B cell (primary cell): ENCODE results near the gene VSTM2B. TPM values are rescaled to one million over a fixed set of nuclear protein-coding genes. Genes with fewer than 3 reads are reported as not detected.

Source experiments
- ATAC-seq: fragments of 200-7000 bp; cut with Tn5 transposase; one replicate; pipeline ENCODE4 v1.10.0; 2021; ENCODE audit warnings: low read depth, mild to moderate bottlenecking, moderate number of reproducible peaks, moderate library complexity
- CTCF ChIA-PET: fragments of 350-600 bp; sonication (Branson Sonifier 250); formaldehyde crosslinking; loops from one replicate; lab custom pipeline; 2021; ENCODE audit warnings: antibody characterized with exemption, inconsistent platforms; lab: Charles Lee
- POLR2A ChIA-PET: fragments of 350-600 bp; sonication (Branson Sonifier 250); formaldehyde crosslinking; loops from one replicate; lab custom pipeline; 2021; ENCODE audit warnings: antibody characterized with exemption; lab: Charles Lee
- DNase-seq: peaks from one replicate; pipeline ENCODE4 v3.0.0; 2013
- H2AFZ ChIP-seq: 2 replicates; pipeline ENCODE4 v1.6.1; 2012; ENCODE audit warnings: mild to moderate bottlenecking, low read depth, low read length; ENCODE audit not compliant: insufficient read depth, poor library complexity, severe bottlenecking
- H3K27ac ChIP-seq, 2 donors: 1 replicate in 1 of 2; 2 replicates in 1 of 2; pipeline ENCODE4 v1.5.1; 2012 to 2013; ENCODE audit warnings: low read length in 2 of 2, mild to moderate bottlenecking in 2 of 2, moderate library complexity in 1 of 2
- H3K27me3 ChIP-seq, 4 experiments: fragments of 200-600 bp in 1 of 4; sonication (generic) in 1 of 4; replicated peaks in 1 of 4; 1 replicate in 2 of 4; 2 replicates in 2 of 4; pipeline versions ENCODE4 v1.6.1 to v1.7.0; 2013 to 2016; ENCODE audit warnings: low read length in 3 of 4, mild to moderate bottlenecking in 2 of 4, mixed read lengths in 1 of 4, moderate library complexity in 1 of 4; ENCODE audit not compliant: insufficient read depth in 4 of 4, control insufficient read depth in 3 of 4; ENCODE audit errors: control extremely low read depth in 1 of 4
- H3K36me3 ChIP-seq, 2 experiments: replicated peaks in 1 of 2; 1 replicate in 1 of 2; 2 replicates in 1 of 2; pipeline versions ENCODE4 v1.6.1 to v1.7.1; 2013; ENCODE audit warnings: low read length in 1 of 2; ENCODE audit not compliant: insufficient read depth in 2 of 2, control insufficient read depth in 1 of 2; ENCODE audit errors: control extremely low read depth in 1 of 2, extremely low read depth in 1 of 2
- H3K4me1 ChIP-seq, 2 donors: fragments of 200-600 bp in 1 of 2; sonication (generic) in 1 of 2; 1 replicate in 1 of 2; 2 replicates in 1 of 2; pipeline versions ENCODE4 v1.5.1 to v1.6.1; 2013 to 2017; ENCODE audit warnings: low read length in 2 of 2; ENCODE audit not compliant: control insufficient read depth in 2 of 2, insufficient read depth in 2 of 2
- H3K4me2 ChIP-seq: replicated peaks from 2 replicates; pipeline ENCODE3; 2012; ENCODE audit warnings: mild to moderate bottlenecking, low read depth, low read length; ENCODE audit not compliant: poor library complexity, severe bottlenecking
- H3K4me3 ChIP-seq, 5 experiments: fragments of 200-600 bp in 1 of 5; sonication (generic) in 1 of 5; 1 replicate in 3 of 5; 2 replicates in 2 of 5; pipeline versions ENCODE4 v1.5.1 to v1.7.0; 2011 to 2016; ENCODE audit warnings: low read length in 4 of 5, mild to moderate bottlenecking in 4 of 5, low read depth in 2 of 5, control low read depth in 1 of 5, moderate library complexity in 1 of 5; ENCODE audit not compliant: insufficient read depth in 1 of 5; ENCODE audit errors: control extremely low read depth in 1 of 5, extremely low read depth in 1 of 5
- H3K79me2 ChIP-seq: fragments of 200-600 bp; sonication (generic); one replicate; pipeline ENCODE4 v1.6.0; 2016; ENCODE audit warnings: low read length; ENCODE audit not compliant: control insufficient read depth, insufficient read depth
- H3K9ac ChIP-seq: fragments of 200-600 bp; sonication (generic); 2 replicates; pipeline ENCODE4 v1.6.1; 2017; ENCODE audit warnings: mild to moderate bottlenecking, low read length, moderate library complexity
- H3K9me3 ChIP-seq, 3 donors: one replicate each; pipeline versions ENCODE4 v1.6.1 to v1.7.1; 2013; ENCODE audit warnings: low read length in 2 of 3; ENCODE audit not compliant: control insufficient read depth in 2 of 3, insufficient read depth in 1 of 3; ENCODE audit errors: control extremely low read depth in 1 of 3
- H4K20me1 ChIP-seq: 2 replicates; pipeline ENCODE4 v1.6.0; 2012; ENCODE audit warnings: mild to moderate bottlenecking, low read length; ENCODE audit not compliant: insufficient read depth, control insufficient read depth, poor library complexity, severe bottlenecking
- H3K27ac Mint-ChIP-seq: one replicate; pipeline ENCODE4 v1.8.0; 2021; ENCODE audit warnings: mixed read lengths
- H3K27me3 Mint-ChIP-seq: one replicate; pipeline ENCODE4 v1.8.0; 2021; ENCODE audit warnings: mixed read lengths
- H3K4me1 Mint-ChIP-seq: one replicate; pipeline ENCODE4 v1.8.0; 2021; ENCODE audit warnings: mixed read lengths
- H3K4me3 Mint-ChIP-seq: one replicate; pipeline ENCODE4 v1.8.0; 2021; ENCODE audit warnings: mixed read lengths
- H3K9me3 Mint-ChIP-seq: one replicate; pipeline ENCODE4 v1.8.0; 2022; ENCODE audit warnings: mixed read lengths; ENCODE audit not compliant: insufficient read depth
- EZH2 ChIP-seq: IDR thresholded peaks from 2 replicates; pipeline ENCODE4 v1.6.1; 2012; ENCODE audit warnings: borderline replicate concordance, low read depth, mild to moderate bottlenecking, moderate library complexity, low read length; ENCODE audit not compliant: insufficient read depth, poor library complexity, severe bottlenecking
- WGBS: methylation state at CpG from one replicate; pipeline ENCODE4 v1.1.5; 2013; ENCODE audit warnings: missing lambda C conversion rate; ENCODE audit not compliant: insufficient coverage; 5-methylcytosine and 5-hydroxymethylcytosine counted together
- intact Hi-C: fragments of 100-400 bp; cut with micrococcal nuclease; formaldehyde crosslinking; loops from one replicate; pipeline ENCODE4 v1.10.0; 2022
- polyA plus RNA-seq: library from polyadenylated mRNA; depleted of rRNA; stranded (reverse); fragments of >200 nt; gene quantifications from 2 replicates; pipeline ENCODE4 v1.2.3, GENCODE V29; 2012
- total RNA-seq, 2 donors: library from RNA; stranded (reverse); fragments of 120-200 nt in 1 of 2; gene quantifications; 1 replicate in 1 of 2; 2 replicates in 1 of 2; pipeline versions ENCODE4 v1.2.3 to v1.2.4, GENCODE V29; 2013 to 2022
- TF ChIP-seq, protein P1 (sequence below): fragments of 200-600 bp; IDR thresholded peaks from one replicate; pipeline ENCODE4 v1.8.0; 2022; ENCODE audit warnings: antibody characterized with exemption, mild to moderate bottlenecking

VSTM2B gene
- total and polyA plus RNA-seq, 2 donors (not counting 1 experiment from before 2014, with no cell fraction given): not detected

DNA sequence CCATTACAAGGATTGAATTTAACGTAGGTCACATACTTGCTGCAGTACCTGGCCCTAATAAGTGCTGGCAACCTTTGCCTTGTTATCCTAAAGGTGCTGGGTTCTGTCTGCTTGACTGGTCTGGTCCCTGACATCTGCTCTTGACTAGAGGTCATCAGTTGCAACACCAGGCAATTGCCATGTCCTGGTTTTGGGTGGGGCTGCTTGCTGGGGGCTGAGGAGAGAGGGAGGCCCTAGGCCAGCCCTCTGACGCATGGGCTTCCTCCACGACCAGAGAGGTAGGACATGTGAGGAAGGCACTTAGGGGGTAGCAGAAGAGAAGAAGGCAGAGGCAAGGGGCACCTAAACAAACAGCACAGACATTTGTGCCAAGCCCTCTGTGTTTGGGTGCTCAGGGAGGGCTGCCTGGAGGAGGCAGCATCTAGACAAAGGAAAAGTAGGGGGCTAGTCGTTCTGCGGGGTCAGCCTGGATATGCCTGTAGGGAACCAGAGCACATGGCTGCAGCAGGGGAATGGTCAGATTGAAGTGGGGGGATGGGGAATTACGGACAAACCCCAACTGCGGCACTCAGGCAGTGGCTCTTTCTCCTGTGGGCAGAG, 21.7 kb downstream of the VSTM2B start:
- Histone ChIP-seq H3K4me3 (no peak overlapping the region), H3K4me2 (no peak overlapping the region), H3K4me1 (no peaks in the 10 kb centered on the region), H3K27me3 (no peaks in the 10 kb centered on the region), H2AFZ (no peak overlapping the region), H3K9ac (no peak overlapping the region), H3K27ac (no peak overlapping the region), H3K79me2 (no peaks in the 10 kb centered on the region), H3K36me3 (no peaks in the 10 kb centered on the region), H3K9me3 (peaks cover 0 to 22% (median 0%) of the 10 kb centered on the region in 3 donors), H4K20me1 (no peaks in the 10 kb centered on the region)
- Mint-ChIP-seq H3K4me1 (no peaks in the 10 kb centered on the region), H3K27me3 (peaks cover 25% of the 10 kb centered on the region), H3K27ac (no peak overlapping the region), H3K9me3 (no peaks in the 10 kb centered on the region), H3K4me3 (no peak overlapping the region)
- ChIA-PET CTCF (no interaction called here), POLR2A (no interaction called here)
- 77% methylated on average over 7 of the region's 7 CpGs for WGBS
- DNase-seq (no peak), ATAC-seq (no peak)
- intact Hi-C loops: no loop called here
- no peak for TF ChIP-seq EZH2
- TF ChIP-seq, protein P1, sequence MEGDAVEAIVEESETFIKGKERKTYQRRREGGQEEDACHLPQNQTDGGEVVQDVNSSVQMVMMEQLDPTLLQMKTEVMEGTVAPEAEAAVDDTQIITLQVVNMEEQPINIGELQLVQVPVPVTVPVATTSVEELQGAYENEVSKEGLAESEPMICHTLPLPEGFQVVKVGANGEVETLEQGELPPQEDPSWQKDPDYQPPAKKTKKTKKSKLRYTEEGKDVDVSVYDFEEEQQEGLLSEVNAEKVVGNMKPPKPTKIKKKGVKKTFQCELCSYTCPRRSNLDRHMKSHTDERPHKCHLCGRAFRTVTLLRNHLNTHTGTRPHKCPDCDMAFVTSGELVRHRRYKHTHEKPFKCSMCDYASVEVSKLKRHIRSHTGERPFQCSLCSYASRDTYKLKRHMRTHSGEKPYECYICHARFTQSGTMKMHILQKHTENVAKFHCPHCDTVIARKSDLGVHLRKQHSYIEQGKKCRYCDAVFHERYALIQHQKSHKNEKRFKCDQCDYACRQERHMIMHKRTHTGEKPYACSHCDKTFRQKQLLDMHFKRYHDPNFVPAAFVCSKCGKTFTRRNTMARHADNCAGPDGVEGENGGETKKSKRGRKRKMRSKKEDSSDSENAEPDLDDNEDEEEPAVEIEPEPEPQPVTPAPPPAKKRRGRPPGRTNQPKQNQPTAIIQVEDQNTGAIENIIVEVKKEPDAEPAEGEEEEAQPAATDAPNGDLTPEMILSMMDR: no peak

DNA sequence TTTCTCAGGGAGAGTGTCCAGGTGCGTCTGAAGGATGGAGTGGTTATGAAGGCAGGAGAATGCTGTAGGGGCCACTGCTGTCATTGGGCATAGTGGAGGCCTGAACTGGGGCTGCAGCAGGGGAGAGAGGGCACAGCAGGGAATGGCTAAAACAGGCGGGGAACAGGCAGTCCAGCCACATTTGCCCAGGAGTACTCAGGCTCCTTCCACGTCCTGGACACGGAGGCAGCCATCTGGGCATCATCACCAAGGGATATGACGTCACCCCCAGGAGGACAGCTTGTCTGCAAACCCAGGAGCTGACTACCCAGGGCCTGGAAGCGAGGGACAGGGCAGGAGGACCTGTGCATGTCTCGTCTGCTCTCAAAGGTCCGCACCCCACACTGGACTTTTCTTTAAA, 22.2 kb downstream of the VSTM2B start:
- Mint-ChIP-seq H3K27ac (no peak overlapping the region), H3K4me1 (no peaks in the 10 kb centered on the region), H3K27me3 (peaks cover 25% of the 10 kb centered on the region), H3K9me3 (no peaks in the 10 kb centered on the region), H3K4me3 (no peak overlapping the region)
- Histone ChIP-seq H3K9ac (no peak overlapping the region), H3K4me3 (no peak overlapping the region), H3K4me1 (no peaks in the 10 kb centered on the region), H3K36me3 (no peaks in the 10 kb centered on the region), H3K79me2 (no peaks in the 10 kb centered on the region), H4K20me1 (no peaks in the 10 kb centered on the region), H2AFZ (no peak overlapping the region), H3K4me2 (no peak overlapping the region), H3K9me3 (peaks cover 0 to 28% (median 0%) of the 10 kb centered on the region in 3 donors), H3K27ac (no peak overlapping the region), H3K27me3 (no peaks in the 10 kb centered on the region)
- no peak for DNase-seq
- no peak for ATAC-seq
- POLR2A ChIA-PET: no interaction called here
- WGBS: 79% methylated on average over 8 of the region's 8 CpGs
- TF ChIP-seq EZH2: no peak
- TF ChIP-seq, protein P1: no peak
- intact Hi-C loops: no loop called here
- CTCF ChIA-PET: no interaction called here
